ENCODE results near the gene SIGLEC12. TPM values are rescaled to one million over a fixed set of nuclear protein-coding genes. Genes with fewer than 3 reads are reported as not detected.

Gene SIGLEC12
- total and polyA plus RNA-seq, 10 donors: 2.0 to 65.1 (median 6.2) TPM

DNA sequence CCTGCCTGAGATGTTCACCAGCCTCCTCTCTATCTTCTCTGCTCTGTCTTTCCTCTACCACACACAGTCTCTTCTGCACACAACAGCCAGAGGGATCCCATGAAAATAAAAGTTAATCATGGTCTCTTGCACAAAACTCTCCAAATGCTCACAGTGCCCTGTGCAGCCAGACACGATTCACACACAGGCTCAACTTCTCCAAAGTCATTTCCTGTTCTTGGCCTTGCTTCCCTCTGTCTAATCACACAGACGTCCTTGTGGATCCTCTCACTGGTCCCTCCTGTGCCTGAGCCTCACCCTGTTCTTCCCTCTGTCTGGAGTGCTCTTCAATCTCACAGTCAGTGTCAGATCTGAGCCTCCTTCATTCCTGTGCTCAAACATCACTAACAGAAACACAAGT lies 7.8 kb downstream of the SIGLEC12 start:
- TF ChIP-seq, protein P1, sequence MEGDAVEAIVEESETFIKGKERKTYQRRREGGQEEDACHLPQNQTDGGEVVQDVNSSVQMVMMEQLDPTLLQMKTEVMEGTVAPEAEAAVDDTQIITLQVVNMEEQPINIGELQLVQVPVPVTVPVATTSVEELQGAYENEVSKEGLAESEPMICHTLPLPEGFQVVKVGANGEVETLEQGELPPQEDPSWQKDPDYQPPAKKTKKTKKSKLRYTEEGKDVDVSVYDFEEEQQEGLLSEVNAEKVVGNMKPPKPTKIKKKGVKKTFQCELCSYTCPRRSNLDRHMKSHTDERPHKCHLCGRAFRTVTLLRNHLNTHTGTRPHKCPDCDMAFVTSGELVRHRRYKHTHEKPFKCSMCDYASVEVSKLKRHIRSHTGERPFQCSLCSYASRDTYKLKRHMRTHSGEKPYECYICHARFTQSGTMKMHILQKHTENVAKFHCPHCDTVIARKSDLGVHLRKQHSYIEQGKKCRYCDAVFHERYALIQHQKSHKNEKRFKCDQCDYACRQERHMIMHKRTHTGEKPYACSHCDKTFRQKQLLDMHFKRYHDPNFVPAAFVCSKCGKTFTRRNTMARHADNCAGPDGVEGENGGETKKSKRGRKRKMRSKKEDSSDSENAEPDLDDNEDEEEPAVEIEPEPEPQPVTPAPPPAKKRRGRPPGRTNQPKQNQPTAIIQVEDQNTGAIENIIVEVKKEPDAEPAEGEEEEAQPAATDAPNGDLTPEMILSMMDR (IDR thresholded peaks at IDR 0.05 in 8 of 11, conservative IDR thresholded peaks at IDR 0.05 in 3 of 11): no peak
- TF ChIP-seq POLR2A (IDR thresholded peaks at IDR 0.05): no peak
- no peak for TF ChIP-seq POLR2AphosphoS5 (IDR thresholded peaks at IDR 0.05)
- Histone ChIP-seq H3K9me3 (no peaks in the 10 kb centered on the region), H3K4me1 (no peaks in the 10 kb centered on the region), H3K4me3 (no peak overlapping the region), H3K36me3 (no peaks in the 10 kb centered on the region), H3K27ac (no peak overlapping the region), H3K27me3 (replicated peaks in 1 of 7) (peaks cover 0 to 14% (median 0%) of the 10 kb centered on the region in 7 donors)
- intact Hi-C loops (cut with DNase I; ENCODE audit: low total_unique reads): no loop called here
- WGBS, 5 donors: 2 to 15% (median 3%) methylated on average over 2 of the region's 2 CpGs
- no peak for DNase-seq

DNA sequence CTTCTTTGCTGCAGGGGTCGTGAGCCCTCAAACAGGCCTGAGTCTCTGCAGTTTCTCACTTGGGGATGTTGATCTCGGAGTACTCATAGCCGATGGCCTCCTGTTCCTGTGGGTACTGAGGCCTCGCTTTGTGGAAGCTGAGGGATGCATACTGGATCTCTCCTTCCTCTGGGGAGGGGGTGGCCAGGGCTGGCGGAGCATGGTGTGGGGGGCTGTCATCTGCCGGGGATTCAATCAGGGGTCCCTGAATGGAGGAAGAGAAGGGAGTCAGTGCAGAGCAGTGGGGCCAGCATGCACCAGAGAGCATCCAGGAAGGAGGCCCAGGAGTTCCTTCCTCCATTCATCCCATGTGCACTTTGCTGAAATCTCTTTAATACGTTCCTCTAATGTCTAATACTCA lies 10.0 kb downstream of the SIGLEC12 start:
- WGBS, 5 donors: 77 to 88% (median 83%) methylated on average over 7 of the region's 7 CpGs

GRCh38 chr19:51490676-51491075 lies 10.9 kb downstream of the SIGLEC12 start:
- no peaks in the 10 kb centered on the region for H3K36me3 ChIP-seq
- no peak overlapping the region for H3K27ac ChIP-seq
- H3K9me3 ChIP-seq: no peaks in the 10 kb centered on the region
- no peak for DNase-seq
- TF ChIP-seq POLR2AphosphoS5 (IDR thresholded peaks at IDR 0.05): no peak
- TF ChIP-seq, protein P1 (IDR thresholded peaks at IDR 0.05 in 8 of 11, conservative IDR thresholded peaks at IDR 0.05 in 3 of 11): no peak
- no peak for TF ChIP-seq POLR2A (IDR thresholded peaks at IDR 0.05)
- H3K4me3 ChIP-seq: no peak overlapping the region
- intact Hi-C loops (cut with DNase I; ENCODE audit: low total_unique reads): no loop called here
- no peaks in the 10 kb centered on the region for H3K4me1 ChIP-seq
- H3K27me3 ChIP-seq (replicated peaks in 1 of 7): peaks cover 0 to 14% (median 0%) of the 10 kb centered on the region in 7 donors
- 44 to 78% (median 58%) methylated on average over 10 to 14 of the region's 14 CpGs for WGBS, 5 donors

More for the DNA sequence above, 10.0 kb downstream of the SIGLEC12 start:
- intact Hi-C loops (cut with DNase I; ENCODE audit: low total_unique reads): no loop called here
- no peak for DNase-seq
- H3K36me3 ChIP-seq: no peaks in the 10 kb centered on the region
- H3K9me3 ChIP-seq: no peaks in the 10 kb centered on the region
- peaks cover 0 to 14% (median 0%) of the 10 kb centered on the region in 7 donors for H3K27me3 ChIP-seq (replicated peaks in 1 of 7)
- H3K4me3 ChIP-seq: no peak overlapping the region
- H3K4me1 ChIP-seq: no peaks in the 10 kb centered on the region
- TF ChIP-seq, protein P1 (IDR thresholded peaks at IDR 0.05 in 8 of 11, conservative IDR thresholded peaks at IDR 0.05 in 3 of 11): no peak
- TF ChIP-seq POLR2A (IDR thresholded peaks at IDR 0.05) (no peak), POLR2AphosphoS5 (IDR thresholded peaks at IDR 0.05) (no peak)
- no peak overlapping the region for H3K27ac ChIP-seq

DNA sequence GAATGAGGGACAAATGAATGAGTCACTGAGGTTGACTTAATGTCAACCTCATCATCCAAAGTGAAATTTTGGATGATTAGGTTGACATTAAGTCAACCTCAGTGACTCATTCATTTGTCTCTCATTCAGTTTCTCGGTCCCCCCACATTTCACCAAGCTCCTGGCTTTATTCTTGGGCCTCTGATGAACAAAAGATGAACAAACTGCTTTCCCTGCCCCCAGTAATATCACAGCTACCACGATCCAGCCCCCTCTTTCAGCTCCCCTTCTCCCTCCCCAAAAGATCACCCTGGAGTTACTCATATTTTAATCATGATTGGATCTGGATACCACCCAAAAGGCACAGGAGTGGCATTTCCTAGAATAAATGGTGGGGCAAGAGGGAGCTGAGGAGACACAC lies 12.5 kb downstream of the SIGLEC12 start:
- Histone ChIP-seq H3K4me3 (no peak overlapping the region), H3K27me3 (replicated peaks in 1 of 7) (peaks cover 0 to 30% (median 0%) of the 10 kb centered on the region in 7 donors), H3K4me1 (no peaks in the 10 kb centered on the region), H3K27ac (no peak overlapping the region), H3K9me3 (no peaks in the 10 kb centered on the region), H3K36me3 (no peaks in the 10 kb centered on the region)
- DNase-seq: no peak
- WGBS, 5 donors: 47 to 62% (median 51%) methylated on average over 2 of the region's 2 CpGs
- intact Hi-C loops (cut with DNase I; ENCODE audit: low total_unique reads): no loop called here
- no peak for TF ChIP-seq POLR2A (IDR thresholded peaks at IDR 0.05)
- TF ChIP-seq, protein P1 (IDR thresholded peaks at IDR 0.05 in 8 of 11, conservative IDR thresholded peaks at IDR 0.05 in 3 of 11): no peak
